Hepatocyte (in vitro differentiated cells): ENCODE data around the gene KCNQ2. TPM values are rescaled to one million over a fixed set of nuclear protein-coding genes. Genes with fewer than 3 reads are reported as not detected.

ENCODE experiments used
- DNase-seq: peaks from one replicate; pipeline ENCODE4 v3.0.0-alpha.2; 2016; ENCODE audit warnings: low spot score
- H2AFZ ChIP-seq: fragments of 200-600 bp; sonication (generic); 2 replicates; pipeline ENCODE4 v1.6.0; 2016; ENCODE audit warnings: antibody characterized with exemption, mild to moderate bottlenecking
- H3K27ac ChIP-seq: fragments of 200-600 bp; sonication (generic); 2 replicates; pipeline ENCODE4 v1.5.1; 2016; ENCODE audit warnings: mild to moderate bottlenecking
- H3K27me3 ChIP-seq: fragments of 200-600 bp; sonication (generic); 2 replicates; pipeline ENCODE4 v1.6.1; 2016
- H3K36me3 ChIP-seq: fragments of 200-600 bp; sonication (generic); replicated peaks from 2 replicates; pipeline ENCODE4 v1.5.1; 2016; ENCODE audit warnings: low read depth; ENCODE audit not compliant: insufficient read depth
- H3K4me1 ChIP-seq: fragments of 200-600 bp; sonication (generic); 2 replicates; pipeline ENCODE4 v1.5.1; 2016; ENCODE audit warnings: mild to moderate bottlenecking, moderate library complexity; ENCODE audit not compliant: insufficient read depth
- H3K4me2 ChIP-seq: fragments of 200-600 bp; sonication (generic); 2 replicates; pipeline ENCODE4 v1.6.0; 2016
- H3K4me3 ChIP-seq: fragments of 200-600 bp; sonication (generic); 2 replicates; pipeline ENCODE4 v1.5.1; 2016; ENCODE audit warnings: mild to moderate bottlenecking
- H3K79me2 ChIP-seq: fragments of 200-600 bp; sonication (generic); 2 replicates; pipeline ENCODE4 v1.6.0; 2017; ENCODE audit warnings: mild to moderate bottlenecking
- H3K9me2 ChIP-seq: fragments of 200-600 bp; sonication (generic); replicated peaks from 2 replicates; pipeline ENCODE4 v1.6.0; 2017; ENCODE audit warnings: mild to moderate bottlenecking; ENCODE audit not compliant: insufficient read depth
- H3K9me3 ChIP-seq: fragments of 200-600 bp; sonication (generic); 2 replicates; pipeline ENCODE4 v1.5.1; 2016; ENCODE audit warnings: low read depth, mild to moderate bottlenecking
- H4K20me1 ChIP-seq: fragments of 200-600 bp; sonication (generic); 2 replicates; pipeline ENCODE4 v1.6.0; 2016; ENCODE audit warnings: mild to moderate bottlenecking; ENCODE audit not compliant: insufficient read depth, poor library complexity, severe bottlenecking
- CTCF ChIP-seq: fragments of 200-600 bp; sonication (generic); IDR thresholded peaks from 2 replicates; pipeline ENCODE4 v1.5.1; 2016; ENCODE audit warnings: antibody characterized with exemption, mild to moderate bottlenecking; ENCODE audit not compliant: poor library complexity
- EZH2 ChIP-seq: fragments of 200-600 bp; sonication (generic); IDR thresholded peaks from 2 replicates; pipeline ENCODE4 v1.6.1; 2016; ENCODE audit warnings: antibody characterized with exemption, mild to moderate bottlenecking, borderline replicate concordance
- EZH2phosphoT487 ChIP-seq: fragments of 200-600 bp; sonication (generic); IDR thresholded peaks from one replicate; pipeline ENCODE4 v1.6.1; 2018; ENCODE audit warnings: antibody characterized with exemption, mild to moderate bottlenecking, low read depth, moderate library complexity; ENCODE audit not compliant: unreplicated experiment, severe bottlenecking
- WGBS: methylation state at CpG from one replicate; pipeline ENCODE4 v1.1.6; 2016; ENCODE audit warnings: low lambda C conversion rate; ENCODE audit errors: missing lambda C conversion rate; 5-methylcytosine and 5-hydroxymethylcytosine counted together
- polyA plus RNA-seq: library from polyadenylated mRNA; unstranded; fragments of >200 nt; fragmentation: Nextera tagmentation; extraction: Ambion mirVana; gene quantifications from 2 replicates; pipeline ENCODE4 v1.2.1, GENCODE V29; 2016
- total RNA-seq: library from RNA; depleted of rRNA; stranded (reverse); fragments of >200 nt; gene quantifications from 2 replicates; pipeline ENCODE4 v1.2.3, GENCODE V29; 2014

Gene KCNQ2
- total and polyA plus RNA-seq, 2 experiments from 2014 or later: 3.5 to 5.4 TPM

GRCh38 chr20:63409834-63410435 lies 62.5 kb downstream of the KCNQ2 start:
- H3K9me3 ChIP-seq: no peaks in the 10 kb centered on the region
- H3K4me3 ChIP-seq: no peak overlapping the region
- TF ChIP-seq EZH2: no peak
- TF ChIP-seq CTCF: no peak
- no peak for TF ChIP-seq EZH2phosphoT487
- no peaks in the 10 kb centered on the region for H3K9me2 ChIP-seq
- H3K36me3 ChIP-seq: no peaks in the 10 kb centered on the region
- DNase-seq: no peak
- no peaks in the 10 kb centered on the region for H4K20me1 ChIP-seq
- no peaks in the 10 kb centered on the region for H3K4me1 ChIP-seq
- 51% methylated on average over 6 of the region's 23 CpGs for WGBS
- H3K4me2 ChIP-seq: no peak overlapping the region
- no peaks in the 10 kb centered on the region for H3K79me2 ChIP-seq
- H2AFZ ChIP-seq: no peak overlapping the region
- H3K27me3 ChIP-seq: no peaks in the 10 kb centered on the region
- no peak overlapping the region for H3K27ac ChIP-seq

GRCh38 chr20:63409066-63409833 lies 63.2 kb downstream of the KCNQ2 start:
- no peaks in the 10 kb centered on the region for H3K27me3 ChIP-seq
- no peaks in the 10 kb centered on the region for H3K9me2 ChIP-seq
- no peaks in the 10 kb centered on the region for H3K9me3 ChIP-seq
- no peak overlapping the region for H2AFZ ChIP-seq
- no peak for TF ChIP-seq CTCF
- no peak for TF ChIP-seq EZH2
- TF ChIP-seq EZH2phosphoT487: no peak
- H3K4me3 ChIP-seq: no peak overlapping the region
- H4K20me1 ChIP-seq: no peaks in the 10 kb centered on the region
- H3K36me3 ChIP-seq: no peaks in the 10 kb centered on the region
- no peaks in the 10 kb centered on the region for H3K79me2 ChIP-seq
- H3K4me1 ChIP-seq: no peaks in the 10 kb centered on the region
- WGBS: 88% methylated on average over 20 of the region's 21 CpGs
- no peak for DNase-seq
- no peak overlapping the region for H3K4me2 ChIP-seq
- no peak overlapping the region for H3K27ac ChIP-seq

- Histone ChIP-seq H3K9me3 (no peaks in the 10 kb centered on the region), H3K27me3 (no peaks in the 10 kb centered on the region), H2AFZ (no peak overlapping the region), H3K79me2 (no peaks in the 10 kb centered on the region), H3K4me2 (no peak overlapping the region), H3K36me3 (no peaks in the 10 kb centered on the region), H3K4me3 (no peak overlapping the region), H3K4me1 (no peaks in the 10 kb centered on the region), H3K9me2 (no peaks in the 10 kb centered on the region), H3K27ac (no peak overlapping the region), H4K20me1 (no peaks in the 10 kb centered on the region)
- no peak for DNase-seq
- WGBS: 99% methylated on average over 7 of the region's 21 CpGs
- TF ChIP-seq EZH2 (no peak), EZH2phosphoT487 (no peak), CTCF (no peak)
Measured at GRCh38 chr20:63408684-63409046, 63.8 kb downstream of the KCNQ2 start.
